ENCODE data around the gene EXD1. TPM values are rescaled to one million over a fixed set of nuclear protein-coding genes. Genes with fewer than 3 reads are reported as not detected.

Gene EXD1
- polyA plus RNA-seq, 1 donor (not counting 4 experiments of a cell fraction or from before 2014, with no cell fraction given) = 0.16 TPM

GRCh38 chr15:41183581-41183980, 47.0 kb downstream of the EXD1 start:
- DNase-seq (ENCODE audit: low read depth, low spot score) (no peak), FAIRE-seq (no peak)
- Histone ChIP-seq H3K9me3 (ENCODE audit: control insufficient read depth, low read depth, low read length) (no peaks in the 10 kb centered on the region), H3K9ac (ENCODE audit: control insufficient read depth, extremely low read depth, insufficient read depth, low read length) (no peak overlapping the region), H3K79me2 (ENCODE audit: control insufficient read depth, insufficient read depth, low read length) (no peaks in the 10 kb centered on the region), H3K27ac (ENCODE audit: control insufficient read depth, insufficient read depth, low read length) (no peak overlapping the region), H3K9me1 (ENCODE audit: control insufficient read depth, extremely low read depth, insufficient read depth, low read length) (no peaks in the 10 kb centered on the region), H3K4me1 (ENCODE audit: control insufficient read depth, extremely low read depth, insufficient read depth, low read length) (no peaks in the 10 kb centered on the region), H3K36me3 (ENCODE audit: control insufficient read depth in 2 of 2, extremely low read depth in 1 of 2, insufficient read depth in 2 of 2, low read length in 2 of 2) (no peaks in the 10 kb centered on the region), H3K4me3 (ENCODE audit: control insufficient read depth in 2 of 3, extremely low read depth in 1 of 3, insufficient read depth in 2 of 3, low read depth in 1 of 3, low read length in 3 of 3) (no peak overlapping the region), H4K20me1 (ENCODE audit: control insufficient read depth, extremely low read depth, insufficient read depth, low read length) (no peaks in the 10 kb centered on the region), H3K27me3 (ENCODE audit: control insufficient read depth, extremely low read depth, insufficient read depth, low read length) (no peaks in the 10 kb centered on the region), H2AFZ (ENCODE audit: control insufficient read depth, low read length) (no peak overlapping the region), H3K4me2 (ENCODE audit: control insufficient read depth, extremely low read depth, insufficient read depth, low read depth, low read length) (no peak overlapping the region)
- no peak for TF ChIP-seq CTCF (optimal IDR thresholded peaks at IDR 0.05 in 1 of 3, IDR thresholded peaks at IDR 0.05 in 1 of 3, conservative IDR thresholded peaks at IDR 0.05 in 1 of 3; ENCODE audit: extremely low read depth in 1 of 3, insufficient read depth in 2 of 3, low read length in 3 of 3)
- no peak for TF ChIP-seq EZH2 (IDR thresholded peaks at IDR 0.05; ENCODE audit: low read length)
- dilution Hi-C loops (cut with MboI; ENCODE audit: extremely low pct_ligation_motif_present, low sequenced_read_pairs) = no loop called here

GRCh38 chr15:41182266-41182665, 48.3 kb downstream of the EXD1 start:
- H3K4me3 ChIP-seq (ENCODE audit: control insufficient read depth in 2 of 3, extremely low read depth in 1 of 3, insufficient read depth in 2 of 3, low read depth in 1 of 3, low read length in 3 of 3) = no peak overlapping the region
- H3K27ac ChIP-seq (ENCODE audit: control insufficient read depth, insufficient read depth, low read length) = no peak overlapping the region
- DNase-seq (ENCODE audit: low read depth, low spot score) (no peak), FAIRE-seq (no peak)
- no peaks in the 10 kb centered on the region for H3K4me1 ChIP-seq (ENCODE audit: control insufficient read depth, extremely low read depth, insufficient read depth, low read length)
- H3K79me2 ChIP-seq (ENCODE audit: control insufficient read depth, insufficient read depth, low read length) = no peaks in the 10 kb centered on the region
- dilution Hi-C loops (cut with MboI; ENCODE audit: extremely low pct_ligation_motif_present, low sequenced_read_pairs) = no loop called here
- H3K27me3 ChIP-seq (ENCODE audit: control insufficient read depth, extremely low read depth, insufficient read depth, low read length) = no peaks in the 10 kb centered on the region
- no peaks in the 10 kb centered on the region for H3K9me1 ChIP-seq (ENCODE audit: control insufficient read depth, extremely low read depth, insufficient read depth, low read length)
- H4K20me1 ChIP-seq (ENCODE audit: control insufficient read depth, extremely low read depth, insufficient read depth, low read length) = no peaks in the 10 kb centered on the region
- no peaks in the 10 kb centered on the region for H3K9me3 ChIP-seq (ENCODE audit: control insufficient read depth, low read depth, low read length)
- TF ChIP-seq CTCF (optimal IDR thresholded peaks at IDR 0.05 in 1 of 3, IDR thresholded peaks at IDR 0.05 in 1 of 3, conservative IDR thresholded peaks at IDR 0.05 in 1 of 3; ENCODE audit: extremely low read depth in 1 of 3, insufficient read depth in 2 of 3, low read length in 3 of 3) = no peak
- TF ChIP-seq EZH2 (IDR thresholded peaks at IDR 0.05; ENCODE audit: low read length) = no peak
- H3K9ac ChIP-seq (ENCODE audit: control insufficient read depth, extremely low read depth, insufficient read depth, low read length) = no peak overlapping the region
- no peak overlapping the region for H3K4me2 ChIP-seq (ENCODE audit: control insufficient read depth, extremely low read depth, insufficient read depth, low read depth, low read length)
- no peaks in the 10 kb centered on the region for H3K36me3 ChIP-seq (ENCODE audit: control insufficient read depth in 2 of 2, extremely low read depth in 1 of 2, insufficient read depth in 2 of 2, low read length in 2 of 2)
- no peak overlapping the region for H2AFZ ChIP-seq (ENCODE audit: control insufficient read depth, low read length)

All from keratinocyte (primary cell).